Thyroid gland (tissue), 4 donors: ENCODE data around the gene CDC42BPA.

Experiments used
- POLR2A ChIP-seq, 2 donors: fragments of 450-650 bp; IDR thresholded peaks; one replicate each; pipeline ENCODE4 v1.6.1; 2017; ENCODE audit warnings: antibody characterized with exemption in 2 of 2, mild to moderate bottlenecking in 2 of 2, moderate library complexity in 1 of 2
- TF ChIP-seq, protein P1 (sequence below), 6 experiments: fragments of 200-600 bp in 3 of 6; fragments of 450-650 bp in 3 of 6; sonication (generic) in 3 of 6; IDR thresholded peaks; one replicate each; pipeline ENCODE4 v1.5.1; 2016 to 2019; ENCODE audit warnings: antibody characterized with exemption in 6 of 6, mild to moderate bottlenecking in 2 of 6, inconsistent platforms in 1 of 6, moderate library complexity in 1 of 6

DNA sequence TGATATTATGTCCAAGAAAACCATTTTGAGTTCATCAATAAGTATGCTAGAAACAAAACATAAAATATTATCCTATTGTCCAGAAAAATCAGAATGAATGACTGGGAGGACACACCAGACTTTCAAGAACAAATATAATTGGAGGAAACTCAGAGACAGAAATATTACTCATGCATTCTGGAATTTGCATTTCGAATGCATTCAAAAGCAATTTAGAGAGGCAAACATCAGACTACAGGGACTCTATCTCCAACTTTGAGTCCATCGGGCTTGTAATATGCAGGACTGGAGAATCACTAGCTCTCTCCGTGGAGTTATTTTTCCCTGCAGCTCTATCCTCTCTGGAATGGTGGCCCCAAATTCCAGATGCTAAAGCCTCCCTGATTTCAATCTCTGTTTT lies 161.8 kb downstream of the CDC42BPA start:
- TF ChIP-seq, protein P1, sequence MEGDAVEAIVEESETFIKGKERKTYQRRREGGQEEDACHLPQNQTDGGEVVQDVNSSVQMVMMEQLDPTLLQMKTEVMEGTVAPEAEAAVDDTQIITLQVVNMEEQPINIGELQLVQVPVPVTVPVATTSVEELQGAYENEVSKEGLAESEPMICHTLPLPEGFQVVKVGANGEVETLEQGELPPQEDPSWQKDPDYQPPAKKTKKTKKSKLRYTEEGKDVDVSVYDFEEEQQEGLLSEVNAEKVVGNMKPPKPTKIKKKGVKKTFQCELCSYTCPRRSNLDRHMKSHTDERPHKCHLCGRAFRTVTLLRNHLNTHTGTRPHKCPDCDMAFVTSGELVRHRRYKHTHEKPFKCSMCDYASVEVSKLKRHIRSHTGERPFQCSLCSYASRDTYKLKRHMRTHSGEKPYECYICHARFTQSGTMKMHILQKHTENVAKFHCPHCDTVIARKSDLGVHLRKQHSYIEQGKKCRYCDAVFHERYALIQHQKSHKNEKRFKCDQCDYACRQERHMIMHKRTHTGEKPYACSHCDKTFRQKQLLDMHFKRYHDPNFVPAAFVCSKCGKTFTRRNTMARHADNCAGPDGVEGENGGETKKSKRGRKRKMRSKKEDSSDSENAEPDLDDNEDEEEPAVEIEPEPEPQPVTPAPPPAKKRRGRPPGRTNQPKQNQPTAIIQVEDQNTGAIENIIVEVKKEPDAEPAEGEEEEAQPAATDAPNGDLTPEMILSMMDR (IDR thresholded peaks at IDR 0.05), result no peak
- TF ChIP-seq POLR2A (IDR thresholded peaks at IDR 0.05), result no peak
